H1 (cell line): ENCODE measurements around the gene AGPAT2.

ENCODE experiments used
- EP300 ChIP-seq, 2 experiments: IDR thresholded peaks; 1 replicate in 1 of 2; 2 replicates in 1 of 2; pipeline ENCODE4 v1.6.1; 2011 to 2012; ENCODE audit warnings: low read depth in 2 of 2, low read length in 2 of 2, mild to moderate bottlenecking in 2 of 2, borderline replicate concordance in 1 of 2, inconsistent platforms in 1 of 2, moderate library complexity in 1 of 2
- POLR2AphosphoS5 ChIP-seq: IDR thresholded peaks from 2 replicates; pipeline ENCODE4 v1.6.1; 2011; ENCODE audit warnings: low read depth, low read length
- ZNF274 ChIP-seq: IDR thresholded peaks from 2 replicates; pipeline ENCODE4 v1.7.0; 2012; ENCODE audit warnings: low read length, borderline replicate concordance; ENCODE audit errors: extremely low read depth

DNA sequence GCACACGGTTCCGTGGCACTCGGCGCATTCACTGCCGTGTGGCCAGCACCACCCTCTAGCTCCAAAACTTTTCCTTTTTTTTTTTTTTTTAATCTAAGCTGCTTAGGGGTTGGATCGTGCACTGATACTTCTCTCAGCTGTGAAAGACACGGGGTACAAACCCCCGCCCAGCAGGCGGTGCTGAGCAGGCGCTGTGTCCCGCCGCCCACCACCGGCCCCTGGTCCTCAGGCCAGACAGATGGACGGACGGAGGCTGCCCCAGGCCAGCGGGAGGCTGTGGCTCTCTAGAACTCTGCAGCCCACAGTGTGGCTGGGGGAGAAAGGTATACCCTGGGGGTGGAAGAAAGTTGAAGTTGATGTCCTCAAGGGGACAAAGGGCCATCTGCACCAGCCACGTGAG, 6.2 kb downstream of the AGPAT2 start:
- no peak for TF ChIP-seq EP300 (IDR thresholded peaks at IDR 0.05; ENCODE audit: borderline replicate concordance in 1 of 2, low read depth in 2 of 2, low read length in 2 of 2)
- TF ChIP-seq POLR2AphosphoS5, result no peak
- TF ChIP-seq ZNF274, result no peak
